HepG2 (cell line): ENCODE results near the gene ZNF474. TPM values are rescaled to one million over a fixed set of nuclear protein-coding genes. Genes with fewer than 3 reads are reported as not detected.

Experiments
- ATAC-seq: fragments of 200-7000 bp; cut with Tn5 transposase; 3 replicates; pipeline ENCODE4 v1.9.1; 2020; ENCODE audit warnings: mild to moderate bottlenecking, moderate library complexity
- BruUV-seq: library from RNA; stranded (reverse); fragments of 400-500 nt; replicated peaks from 2 replicates; lab custom pipeline; 2021; lab: Mats Ljungman, UMichigan
- CTCF ChIA-PET: fragments of 300-600 bp; formaldehyde crosslinking; extraction: SDS; loops from one replicate; lab custom pipeline; 2021; ENCODE audit warnings: low total read pairs, inconsistent platforms, low intra/inter-chr PET ratio; lab: Yijun Ruan, JAX
- POLR2A ChIA-PET: fragments of 350-600 bp; sonication (Branson Sonifier 250); formaldehyde crosslinking; loops from one replicate; lab custom pipeline; 2020; ENCODE audit warnings: antibody characterized with exemption, inconsistent platforms; lab: Yijun Ruan, JAX
- DNase-seq: peaks from one replicate; pipeline ENCODE4 v3.0.0-alpha.2; 2015; ENCODE audit warnings: low spot score
- FAIRE-seq: peaks from 3 replicates; lab custom pipeline; 2011; peaks lifted over from hg19 to GRCh38; lab: Jason Lieb, UNC
- H2AFZ ChIP-seq: one replicate; pipeline ENCODE4 v1.6.1; 2011; ENCODE audit warnings: low read length, inconsistent platforms
- H3K27ac ChIP-seq: fragments of 300-600 bp; 3 replicates; pipeline ENCODE4 v1.8.0; 2011; ENCODE audit warnings: mixed run types, mild to moderate bottlenecking, mixed read lengths, low read length, inconsistent platforms; ENCODE audit not compliant: insufficient read depth; ENCODE audit errors: extremely low read length
- H3K27me3 ChIP-seq, 2 experiments: fragments of 200-600 bp in 1 of 2; 2 replicates in 1 of 2; 3 replicates in 1 of 2; pipeline versions ENCODE4 v1.6.0 to v1.8.0; 2011; ENCODE audit warnings: low read length in 2 of 2, mild to moderate bottlenecking in 2 of 2, moderate library complexity in 2 of 2, inconsistent platforms in 1 of 2; ENCODE audit not compliant: insufficient read depth in 2 of 2, control insufficient read depth in 1 of 2
- H3K36me3 ChIP-seq, 2 experiments: fragments of 200-600 bp in 1 of 2; replicated peaks in 1 of 2; 2 replicates in 1 of 2; 3 replicates in 1 of 2; pipeline versions ENCODE4 v1.5.1 to v1.8.0; 2011; ENCODE audit warnings: low read length in 2 of 2, inconsistent platforms in 1 of 2; ENCODE audit not compliant: insufficient read depth in 2 of 2, control insufficient read depth in 1 of 2
- H3K4me1 ChIP-seq: 2 replicates; pipeline ENCODE4 v1.5.1; 2012; ENCODE audit warnings: low read length, inconsistent platforms; ENCODE audit not compliant: insufficient read depth
- H3K4me2 ChIP-seq: 2 replicates; pipeline ENCODE4 v1.6.0; 2011; ENCODE audit warnings: low read depth, low read length, inconsistent platforms
- H3K4me3 ChIP-seq, 3 experiments: fragments of 200-600 bp in 1 of 3; sonication (generic), shearing (Covaris generic) in 1 of 3; replicated peaks in 1 of 3; 2 replicates each; pipeline ENCODE4 v1.5.1; 2011 to 2016; ENCODE audit warnings: low read length in 3 of 3, inconsistent platforms in 2 of 3, low read depth in 2 of 3, mild to moderate bottlenecking in 2 of 3, control low read depth in 1 of 3, mixed read lengths in 1 of 3; ENCODE audit not compliant: insufficient read depth in 1 of 3
- H3K79me2 ChIP-seq: one replicate; pipeline ENCODE4 v1.6.1; 2011; ENCODE audit warnings: low read length, inconsistent platforms; ENCODE audit not compliant: insufficient read depth
- H3K9ac ChIP-seq: 2 replicates; pipeline ENCODE4 v1.6.0; 2011; ENCODE audit warnings: mild to moderate bottlenecking, low read depth, low read length, inconsistent platforms; ENCODE audit not compliant: insufficient read depth
- H3K9me3 ChIP-seq: 2 replicates; pipeline ENCODE4 v1.5.1; 2012; ENCODE audit warnings: mild to moderate bottlenecking, low read length
- H4K20me1 ChIP-seq: 2 replicates; pipeline ENCODE4 v1.6.0; 2011; ENCODE audit warnings: inconsistent platforms, mild to moderate bottlenecking, low read length, moderate library complexity; ENCODE audit not compliant: insufficient read depth
- GABPB1 ChIP-seq: IDR thresholded peaks from 2 replicates; pipeline ENCODE4 v1.6.1; 2016; ENCODE audit warnings: mild to moderate bottlenecking, missing genetic modification reagents, moderate library complexity, missing compliant biosample characterization
- RAD51 ChIP-seq: fragments of 450-650 bp; IDR thresholded peaks from 2 replicates; pipeline ENCODE4 v1.6.1; 2016; ENCODE audit warnings: borderline replicate concordance
- RELA ChIP-seq: sonication (generic); formaldehyde crosslinking; IDR thresholded peaks from 2 replicates; pipeline ENCODE4 v1.4.0; 2020; ENCODE audit warnings: missing genetic modification reagents
- STAG1 ChIP-seq: sonication (generic); formaldehyde crosslinking; IDR thresholded peaks from 2 replicates; pipeline ENCODE4 v1.4.0; 2020; ENCODE audit warnings: missing genetic modification reagents
- ZKSCAN1 ChIP-seq: fragments of 150-350 bp; IDR thresholded peaks from 2 replicates; pipeline ENCODE4 v1.6.1; 2014; ENCODE audit warnings: low read length
- ZNF652 ChIP-seq: IDR thresholded peaks from 2 replicates; pipeline ENCODE4 v1.6.1; 2016; ENCODE audit warnings: low read depth, borderline replicate concordance
- ZNF660 ChIP-seq: sonication (generic); formaldehyde crosslinking; IDR thresholded peaks from 2 replicates; pipeline ENCODE4 v1.5.1; 2020; ENCODE audit warnings: mild to moderate bottlenecking, low read depth, missing genetic modification reagents, borderline replicate concordance
- WGBS: methylation state at CpG from one replicate; pipeline ENCODE4 v1.1.6; 2017; ENCODE audit warnings: low lambda C conversion rate; 5-methylcytosine and 5-hydroxymethylcytosine counted together
- in situ Hi-C: cut with HindIII; loops from 2 replicates; pipeline ENCODE4 v1.10.0; 2017; ENCODE audit warnings: low pct_unique_long_range_greater_than_20kb; ENCODE audit not compliant: extremely low pct_ligation_motif_present
- intact Hi-C: fragments of 100-400 bp; cut with micrococcal nuclease; formaldehyde crosslinking; loops from one replicate; pipeline ENCODE4 v1.10.0; 2022; ENCODE audit not compliant: unreplicated experiment
- polyA plus RNA-seq, 8 experiments: library from polyadenylated mRNA; depleted of rRNA in 3 of 8; stranded (reverse) in 7 of 8; unstranded in 1 of 8; fragments of >200 nt; fragmentation: Illumina TruSeq in 4 of 8; extraction: Trizol in 4 of 8; gene quantifications; 2 replicates each; pipeline versions ENCODE4 v1.2.1 to v1.2.3, GENCODE V29; 2011 to 2016; ENCODE audit warnings: low read depth in 4 of 8, missing spikeins in 1 of 8, mixed read lengths in 1 of 8; ENCODE audit not compliant: insufficient read depth in 1 of 8
- total RNA-seq, 5 experiments: library from RNA; depleted of rRNA; stranded (reverse); fragments of >200 nt; fragmentation: Illumina TruSeq; extraction: Trizol; gene quantifications; 2 replicates each; pipeline ENCODE4 v1.2.3, GENCODE V29; 2016; ENCODE audit warnings: low read depth in 1 of 5
- TF ChIP-seq, protein P1 (sequence below): sonication (generic); formaldehyde crosslinking; IDR thresholded peaks from 2 replicates; pipeline ENCODE4 v1.4.0; 2020; ENCODE audit warnings: missing genetic modification reagents
- TF ChIP-seq, protein P2 (sequence below): sonication (generic); formaldehyde crosslinking; IDR thresholded peaks from 2 replicates; pipeline ENCODE4 v1.5.0; 2020; ENCODE audit warnings: mild to moderate bottlenecking, missing genetic modification reagents, moderate library complexity

Gene ZNF474
- total and polyA plus RNA-seq, 2 of the 13 experiments (the other 11 are each of a cell fraction or from before 2014, with no cell fraction given) = 0.07 TPM; not detected in 1

DNA sequence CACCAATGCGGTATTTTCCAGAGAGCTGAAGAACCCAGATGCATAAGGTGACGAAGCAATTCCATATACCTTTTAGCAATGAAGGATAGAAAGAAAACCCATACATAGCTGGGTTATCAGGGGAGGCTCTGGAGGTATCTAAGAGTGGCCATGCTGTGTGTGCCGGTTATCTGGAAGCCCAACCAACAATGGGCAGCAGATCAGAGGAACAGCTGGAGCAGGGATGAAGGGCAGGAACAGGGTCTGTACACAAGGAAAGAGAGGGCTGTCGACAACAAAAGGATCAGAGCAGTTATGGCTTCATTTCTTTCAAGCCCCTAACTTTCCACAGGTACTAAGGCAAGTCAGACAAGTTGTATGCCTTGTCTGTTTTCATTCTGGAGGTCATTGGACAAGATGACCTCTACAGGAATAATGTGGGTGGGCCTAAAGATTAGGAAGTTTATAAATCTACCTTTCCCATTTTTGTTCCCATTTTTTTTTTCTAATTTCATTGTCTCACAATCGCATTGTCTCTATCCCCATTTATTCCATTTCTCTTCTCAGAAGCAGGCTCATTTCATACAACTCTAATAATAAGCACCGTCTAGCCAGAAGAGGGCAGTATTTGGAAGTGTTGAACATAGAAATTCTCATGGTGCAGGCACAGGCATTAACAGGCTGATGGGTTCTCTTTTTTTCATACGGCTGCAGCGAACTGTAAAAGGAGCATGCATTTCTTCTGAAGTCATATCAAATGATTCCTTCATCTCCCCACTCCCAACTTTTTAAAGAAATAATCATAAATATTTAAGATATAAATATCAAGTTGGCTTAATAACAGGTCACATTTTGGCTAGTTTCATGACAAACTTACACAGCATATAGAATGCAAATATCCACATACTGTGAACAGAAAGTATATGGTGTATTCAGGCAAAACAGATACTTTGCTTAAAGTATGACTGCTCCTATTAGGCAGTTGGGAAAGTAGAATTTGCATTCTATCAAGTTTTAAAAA, 63.5 kb downstream of the ZNF474 start:
- 5% methylated on average over 8 of the region's 8 CpGs for WGBS
- Histone ChIP-seq H3K27ac (no peak overlapping the region), H4K20me1 (no peaks in the 10 kb centered on the region), H3K9me3 (no peaks in the 10 kb centered on the region), H2AFZ (no peak overlapping the region), H3K9ac (no peak overlapping the region), H3K36me3 (no peaks in the 10 kb centered on the region), H3K4me1 (no peaks in the 10 kb centered on the region), H3K4me2 (no peak overlapping the region), H3K4me3 (no peak overlapping the region), H3K79me2 (no peaks in the 10 kb centered on the region), H3K27me3 (no peaks in the 10 kb centered on the region; a peak in 1 of 5 replicates)
- CTCF ChIA-PET = interaction anchor here (2.4 kb wide), 1 partner anchor 223 kb away, joined by 12 read pairs; no protein-coding TSS in a partner anchor
- peak; percentile 44 for DNase-seq
- peak; percentile 87 for ATAC-seq
- no TSS peak for BruUV-seq
- POLR2A ChIA-PET = no interaction called here
- in situ Hi-C loops = loop anchor here (5.0 kb wide), 1 partner anchor 225 kb away; no protein-coding TSS in a partner anchor
- TF ChIP-seq GABPB1 (no peak), ZNF652 (CRISPR knock-in tag) (no peak), ZKSCAN1 (no peak), RAD51 (no peak), ZNF660 (no peak), RELA (CRISPR knock-in tag) (no peak), STAG1 (CRISPR knock-in tag) (peak; percentile 39; the same call in 1 of the 2 replicates)
- TF ChIP-seq, protein P1, sequence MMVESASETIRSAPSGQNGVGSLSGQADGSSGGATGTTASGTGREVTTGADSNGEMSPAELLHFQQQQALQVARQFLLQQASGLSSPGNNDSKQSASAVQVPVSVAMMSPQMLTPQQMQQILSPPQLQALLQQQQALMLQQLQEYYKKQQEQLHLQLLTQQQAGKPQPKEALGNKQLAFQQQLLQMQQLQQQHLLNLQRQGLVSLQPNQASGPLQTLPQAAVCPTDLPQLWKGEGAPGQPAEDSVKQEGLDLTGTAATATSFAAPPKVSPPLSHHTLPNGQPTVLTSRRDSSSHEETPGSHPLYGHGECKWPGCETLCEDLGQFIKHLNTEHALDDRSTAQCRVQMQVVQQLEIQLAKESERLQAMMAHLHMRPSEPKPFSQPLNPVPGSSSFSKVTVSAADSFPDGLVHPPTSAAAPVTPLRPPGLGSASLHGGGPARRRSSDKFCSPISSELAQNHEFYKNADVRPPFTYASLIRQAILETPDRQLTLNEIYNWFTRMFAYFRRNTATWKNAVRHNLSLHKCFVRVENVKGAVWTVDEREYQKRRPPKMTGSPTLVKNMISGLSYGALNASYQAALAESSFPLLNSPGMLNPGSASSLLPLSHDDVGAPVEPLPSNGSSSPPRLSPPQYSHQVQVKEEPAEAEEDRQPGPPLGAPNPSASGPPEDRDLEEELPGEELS (CRISPR knock-in tag) = no peak
- TF ChIP-seq, protein P2, sequence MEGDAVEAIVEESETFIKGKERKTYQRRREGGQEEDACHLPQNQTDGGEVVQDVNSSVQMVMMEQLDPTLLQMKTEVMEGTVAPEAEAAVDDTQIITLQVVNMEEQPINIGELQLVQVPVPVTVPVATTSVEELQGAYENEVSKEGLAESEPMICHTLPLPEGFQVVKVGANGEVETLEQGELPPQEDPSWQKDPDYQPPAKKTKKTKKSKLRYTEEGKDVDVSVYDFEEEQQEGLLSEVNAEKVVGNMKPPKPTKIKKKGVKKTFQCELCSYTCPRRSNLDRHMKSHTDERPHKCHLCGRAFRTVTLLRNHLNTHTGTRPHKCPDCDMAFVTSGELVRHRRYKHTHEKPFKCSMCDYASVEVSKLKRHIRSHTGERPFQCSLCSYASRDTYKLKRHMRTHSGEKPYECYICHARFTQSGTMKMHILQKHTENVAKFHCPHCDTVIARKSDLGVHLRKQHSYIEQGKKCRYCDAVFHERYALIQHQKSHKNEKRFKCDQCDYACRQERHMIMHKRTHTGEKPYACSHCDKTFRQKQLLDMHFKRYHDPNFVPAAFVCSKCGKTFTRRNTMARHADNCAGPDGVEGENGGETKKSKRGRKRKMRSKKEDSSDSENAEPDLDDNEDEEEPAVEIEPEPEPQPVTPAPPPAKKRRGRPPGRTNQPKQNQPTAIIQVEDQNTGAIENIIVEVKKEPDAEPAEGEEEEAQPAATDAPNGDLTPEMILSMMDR (CRISPR knock-in tag) = peak; percentile 60
- peak; percentile 51 for FAIRE-seq
- intact Hi-C loops = loop anchor here (1.0 kb wide), 1 partner anchor 223 kb away; no protein-coding TSS in a partner anchor
